Activated naive CD4-positive, alpha-beta T cell treated with anti-CD3 and anti-CD28 coated beads, Interleukin-2, amount 50 U/mL, for 16 hours (primary cell): ENCODE measurements around the gene MEMO1.
"Not testable (repeated sequence)": the region's sequence is repeated elsewhere in the genome, so short reads cannot be mapped to it uniquely, and the experiment has no call there.

Source experiments
- DNase-seq: peaks from one replicate; pipeline ENCODE4 v3.0.0-alpha.2; 2020

Gene MEMO1

GRCh38 chr2:32010670-32011484 lies at the start of gene MEMO1:
MEMO1 (minus strand) TSS chr2:32011008; CDS start chr2:32010247, 761 bp downstream.
- DNase-seq = peak; percentile 96

DNA sequence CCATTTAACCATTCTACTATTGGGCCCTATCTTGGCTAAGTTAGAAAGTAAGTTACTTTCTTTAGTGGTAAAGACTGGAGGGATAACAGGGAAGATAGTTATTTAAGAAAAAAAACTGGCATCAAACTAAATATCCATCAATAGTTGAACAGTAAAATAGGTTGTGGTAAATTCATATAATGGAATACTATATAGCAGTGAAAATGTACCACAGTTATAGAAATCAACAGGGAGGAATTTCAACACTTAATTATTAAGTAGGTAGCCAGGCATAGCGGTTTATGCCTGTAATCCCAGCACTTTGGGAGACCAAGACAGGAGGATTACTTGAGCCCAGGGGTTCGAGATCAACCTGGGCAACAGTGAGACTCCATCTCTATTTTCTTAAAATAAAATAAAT lies 49.5 kb upstream of the MEMO1 start:
- no peak for DNase-seq

- no peak for DNase-seq
These were observed 47.3 kb upstream of the MEMO1 start for GRCh38 chr2:32058130-32058529.

DNA sequence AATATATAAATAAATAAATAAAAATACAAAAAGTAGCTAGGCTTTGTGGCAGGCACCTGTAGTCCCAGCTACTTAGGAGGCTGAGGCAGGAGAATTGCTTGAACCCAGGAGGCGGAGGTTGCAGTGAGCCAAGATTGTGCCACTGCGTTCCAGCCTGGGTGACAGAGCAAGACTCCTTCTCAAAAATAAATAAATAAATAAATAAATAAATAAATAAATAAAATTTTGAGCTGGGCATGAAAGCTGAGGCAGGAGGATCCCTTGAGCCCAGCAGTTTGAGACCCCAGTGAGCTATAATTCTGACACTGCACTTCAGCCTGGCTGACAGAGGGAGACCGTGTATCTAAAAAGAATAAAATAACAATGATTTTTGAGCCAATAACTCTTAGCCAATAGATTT lies 43.8 kb upstream of the MEMO1 start:
- DNase-seq = not testable (repeated sequence)

DNA sequence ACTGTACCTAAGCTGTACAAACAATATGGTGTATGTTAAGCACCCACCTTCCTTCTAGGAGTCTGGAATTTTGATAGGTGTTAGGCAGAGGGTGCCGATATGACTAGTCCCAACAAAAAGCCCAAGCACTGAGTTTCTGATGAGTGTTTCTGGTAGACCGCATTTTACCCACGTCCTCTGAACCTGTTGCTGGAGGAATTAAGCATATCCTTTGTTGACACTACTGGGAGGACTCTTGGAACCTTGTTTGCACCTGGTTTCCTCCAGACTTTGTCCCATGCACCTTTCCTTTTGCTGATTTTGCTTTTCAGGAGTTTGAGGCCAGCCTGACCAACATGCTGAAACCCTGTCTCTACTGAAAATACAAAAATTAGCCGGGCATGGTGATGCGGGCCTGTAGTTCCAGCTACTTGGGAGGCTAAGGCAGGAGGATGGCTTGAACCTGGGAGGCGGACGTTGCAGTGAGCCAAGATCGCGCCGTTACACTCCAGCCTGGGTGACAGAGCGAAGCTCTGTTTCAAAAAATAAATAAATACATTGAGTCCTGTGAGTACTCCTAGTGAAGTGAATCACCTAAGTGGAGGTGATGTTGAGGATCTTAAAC lies 41.1 kb upstream of the MEMO1 start:
- DNase-seq = no peak

GRCh38 chr2:32043561-32043960 lies 32.8 kb upstream of the MEMO1 start:
- DNase-seq = no peak

DNA sequence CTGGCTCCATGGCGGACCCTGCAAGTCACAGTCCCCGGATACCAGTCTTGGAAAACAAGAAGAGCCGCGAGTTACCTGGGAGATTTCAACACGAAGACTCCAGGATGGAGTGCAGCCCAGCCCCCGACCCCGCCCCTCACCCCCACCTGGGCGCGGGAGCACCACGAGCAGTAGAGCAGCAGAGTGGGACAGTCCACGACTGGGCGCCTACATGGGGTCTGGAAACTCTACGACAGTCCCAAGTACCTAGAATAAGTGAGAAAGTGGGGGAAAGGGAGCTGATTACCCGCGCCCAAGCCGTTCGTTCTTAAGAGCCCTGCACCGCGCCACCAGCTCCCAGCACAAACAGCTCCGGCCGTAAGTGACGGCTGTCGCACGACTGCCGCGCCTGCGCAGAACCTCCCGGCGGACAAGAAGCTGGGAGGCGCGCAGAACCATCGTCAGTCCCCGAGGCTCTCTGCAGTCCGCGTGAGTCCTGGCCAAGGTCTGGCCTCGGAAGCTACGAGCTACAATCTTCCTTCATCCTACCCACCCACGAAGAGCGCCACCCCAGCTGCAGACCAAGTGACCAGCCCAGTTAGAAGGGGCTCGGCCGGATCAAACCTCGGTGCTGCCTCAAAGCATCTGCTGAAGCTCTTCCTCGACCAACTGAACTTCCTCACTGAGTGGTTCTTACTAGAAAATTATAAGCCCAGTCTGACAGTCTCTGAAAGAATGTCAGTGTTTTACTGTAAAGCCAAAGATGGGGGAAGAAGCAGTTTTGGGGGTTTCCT lies 28.8 kb upstream of the MEMO1 start, which contains the start of gene DPY30:
Gene DPY30, minus strand, starts transcription at position 359 of the 773 bp plus-strand sequence. Its CDS starts 349 bp downstream, at position 10.
- DNase-seq = peak; percentile 91

DNA sequence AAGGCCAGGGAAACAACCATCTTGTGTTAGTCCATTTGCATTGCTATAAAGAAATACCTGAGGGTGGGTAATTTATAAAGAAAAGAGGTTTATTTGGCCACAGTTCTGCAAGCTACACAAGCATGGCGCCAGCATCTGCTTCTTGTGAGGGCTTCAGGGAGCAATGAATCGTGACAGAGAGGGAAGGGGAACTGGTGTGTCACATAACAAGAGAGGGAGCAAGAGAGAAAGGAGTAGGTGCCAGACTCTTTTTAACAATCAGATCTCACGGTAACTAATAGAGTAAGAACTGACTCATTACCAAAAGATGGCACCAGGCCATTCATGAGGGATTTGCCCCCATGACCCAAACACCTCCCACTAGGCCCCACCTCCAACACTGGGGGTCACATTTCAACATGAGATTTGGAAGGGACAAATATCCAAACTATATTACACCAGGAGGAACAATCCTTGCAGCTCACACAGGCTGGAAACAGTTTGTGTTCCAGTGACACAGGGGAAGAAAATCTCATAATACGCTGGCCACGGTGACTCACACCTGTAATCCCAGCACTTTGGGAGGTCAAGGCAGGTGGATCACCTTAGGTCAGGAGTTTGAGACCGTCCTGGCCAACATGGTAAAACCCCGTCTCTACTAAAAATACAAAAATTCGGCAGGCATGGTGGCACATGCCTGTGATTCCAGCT lies 23.5 kb upstream of the MEMO1 start:
- not testable (repeated sequence) for DNase-seq

DNA sequence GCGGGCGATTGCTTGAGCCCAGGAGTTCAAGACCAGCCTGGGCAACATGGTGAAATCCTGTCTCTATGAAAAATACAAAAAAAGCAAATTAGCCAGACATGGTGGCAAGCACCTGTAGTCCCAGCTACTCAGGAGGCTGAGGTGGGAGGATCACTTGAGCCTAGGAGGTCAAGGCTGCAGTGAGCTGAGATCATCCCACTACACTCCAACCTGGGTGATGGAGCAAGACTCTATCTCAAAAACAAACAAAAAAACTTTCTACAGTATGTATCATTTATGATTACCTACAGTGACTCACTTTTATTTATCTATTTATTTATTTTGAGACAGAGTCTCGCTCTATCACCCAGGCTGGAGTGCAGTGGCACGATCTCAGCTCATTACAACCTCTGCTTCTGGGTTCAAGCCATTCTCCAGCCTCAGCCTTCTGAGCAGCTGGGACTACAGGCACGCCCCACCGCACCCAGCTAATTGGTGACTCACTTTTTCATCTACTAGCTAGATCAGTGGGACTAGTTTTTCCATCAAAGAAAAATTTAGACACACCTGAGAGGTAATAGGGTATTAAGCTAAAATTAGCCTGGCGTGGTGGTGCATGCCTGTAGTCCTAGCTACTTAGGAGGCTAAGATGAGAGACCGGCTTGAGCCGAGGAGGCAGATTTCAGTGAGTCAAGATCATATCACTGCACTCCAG lies 8.1 kb upstream of the MEMO1 start:
- DNase-seq = not testable (repeated sequence)

DNA sequence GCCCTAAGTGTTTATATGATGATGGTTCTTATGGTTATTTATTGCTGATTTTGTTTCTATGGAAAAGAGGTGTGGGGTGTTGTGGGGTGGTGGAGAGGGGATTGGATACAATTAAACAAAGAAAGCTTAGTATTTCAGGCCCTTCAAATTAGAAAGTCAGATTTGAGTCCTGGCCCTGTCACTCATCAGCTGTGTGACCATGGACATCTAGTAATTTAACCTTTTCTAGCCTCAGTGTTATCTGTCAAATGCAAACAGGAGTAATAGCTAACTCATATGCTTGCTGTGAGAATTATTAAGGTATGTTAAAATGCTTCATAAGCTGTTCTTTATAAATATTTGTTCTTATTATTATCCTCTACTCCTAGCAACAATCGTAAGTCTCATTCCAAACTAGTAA lies 2.1 kb upstream of the MEMO1 start:
- DNase-seq = no peak

GRCh38 chr2:32011485-32011960 lies 715 bp upstream of the MEMO1 start:
- no peak for DNase-seq

- DNase-seq = peak; percentile 70
These were observed 533 bp downstream of the MEMO1 start for GRCh38 chr2:32010280-32010669.

DNA sequence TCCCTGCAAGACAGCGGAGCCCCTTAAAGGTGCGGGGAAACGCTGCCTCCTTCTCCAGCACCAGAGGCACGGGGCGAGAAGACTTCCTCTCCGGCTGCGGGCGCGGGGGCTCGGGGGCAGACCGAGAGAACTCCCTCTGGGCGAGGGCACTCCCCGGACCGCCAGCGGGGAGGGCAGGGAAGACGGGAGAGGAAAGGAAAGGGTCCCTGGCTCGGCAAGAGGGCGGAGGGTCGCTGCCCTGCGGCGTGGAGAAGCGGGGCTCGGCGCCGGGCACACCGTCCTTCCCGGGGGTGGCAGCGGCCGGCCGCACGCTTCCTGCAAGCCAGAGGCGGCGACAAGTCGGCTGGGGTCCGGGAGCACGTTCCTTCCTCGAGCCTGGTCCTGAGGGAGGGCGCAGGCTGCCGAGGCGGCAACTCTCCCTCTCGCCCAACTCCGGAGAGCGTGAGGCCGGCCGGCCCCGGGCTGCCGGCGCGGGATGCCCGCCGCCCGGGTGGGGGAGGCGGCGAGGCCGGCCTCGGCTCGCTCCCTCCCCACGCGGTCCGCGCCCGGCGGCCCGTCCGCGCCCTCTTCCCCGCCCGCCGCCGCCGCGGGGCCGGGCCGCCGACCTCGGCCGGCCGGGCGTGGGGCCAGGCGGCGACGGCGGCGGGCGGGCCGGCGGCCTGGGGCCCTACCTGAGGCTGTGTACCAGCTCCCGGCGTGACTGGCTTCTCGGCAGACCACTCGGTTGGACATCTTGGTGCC lies 1.1 kb downstream of the MEMO1 start:
- peak; percentile 41 for DNase-seq

GRCh38 chr2:32008805-32009515 lies 1.8 kb downstream of the MEMO1 start:
- peak; percentile 15 for DNase-seq

DNA sequence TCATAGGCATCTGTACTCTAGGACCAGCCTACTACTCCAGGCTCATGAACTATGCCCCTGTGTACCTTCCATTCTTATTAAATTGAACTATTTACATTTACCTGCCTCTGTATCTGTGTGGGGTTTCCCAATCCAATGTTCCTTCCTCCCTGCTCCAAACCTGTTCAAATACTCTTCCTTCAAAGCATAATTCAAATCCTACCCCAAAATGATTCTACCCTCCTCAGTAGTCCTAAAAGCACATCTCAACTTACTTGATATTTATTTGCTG lies 3.8 kb downstream of the MEMO1 start:
- DNase-seq = no peak

DNA sequence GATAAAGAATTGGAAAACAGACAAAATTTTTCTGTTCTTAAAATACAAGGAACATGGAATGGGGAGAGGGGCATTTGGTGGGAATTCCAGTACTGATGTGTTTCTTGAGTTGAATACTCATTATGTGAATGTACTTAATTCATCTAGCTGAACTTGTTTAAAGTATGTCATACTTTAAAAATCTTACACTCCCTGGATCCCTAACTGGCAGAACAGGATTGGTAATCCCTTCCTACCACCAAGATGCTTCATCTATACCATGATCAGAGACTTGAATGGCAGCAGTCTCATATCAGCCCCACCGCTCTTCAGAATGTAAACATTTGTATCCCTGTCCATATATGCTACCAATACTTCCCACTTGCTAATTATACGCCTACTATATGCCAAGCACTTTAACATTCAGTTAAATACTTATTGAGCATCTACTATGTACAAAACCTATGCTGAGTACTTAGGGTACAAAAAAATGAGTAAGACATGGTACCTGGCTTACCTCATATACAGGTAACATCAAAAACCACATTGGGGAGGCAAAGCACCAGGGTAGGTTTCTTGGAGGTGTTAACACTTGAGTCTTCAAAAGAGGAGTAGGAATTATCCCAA lies 5.3 kb downstream of the MEMO1 start:
- no peak for DNase-seq

DNA sequence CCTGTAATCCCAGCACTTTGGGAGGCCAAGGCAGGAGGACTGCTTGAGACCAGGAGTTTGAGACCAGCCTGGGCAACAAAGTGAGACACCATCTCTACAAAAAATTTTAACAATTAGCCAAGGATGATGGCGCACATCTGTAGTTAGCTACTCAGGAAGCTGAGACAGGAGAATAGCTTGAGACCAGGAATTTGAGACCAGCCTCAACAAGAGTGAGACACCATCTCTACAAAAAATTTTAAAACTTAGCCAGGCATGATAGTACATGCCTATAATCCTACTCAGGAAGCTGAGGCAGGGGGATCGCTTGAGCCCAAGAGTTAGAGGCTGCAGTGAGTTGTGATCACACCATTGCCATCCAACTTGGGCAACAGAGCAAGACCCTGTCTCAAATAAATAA lies 7.0 kb downstream of the MEMO1 start:
- no peak for DNase-seq

DNA sequence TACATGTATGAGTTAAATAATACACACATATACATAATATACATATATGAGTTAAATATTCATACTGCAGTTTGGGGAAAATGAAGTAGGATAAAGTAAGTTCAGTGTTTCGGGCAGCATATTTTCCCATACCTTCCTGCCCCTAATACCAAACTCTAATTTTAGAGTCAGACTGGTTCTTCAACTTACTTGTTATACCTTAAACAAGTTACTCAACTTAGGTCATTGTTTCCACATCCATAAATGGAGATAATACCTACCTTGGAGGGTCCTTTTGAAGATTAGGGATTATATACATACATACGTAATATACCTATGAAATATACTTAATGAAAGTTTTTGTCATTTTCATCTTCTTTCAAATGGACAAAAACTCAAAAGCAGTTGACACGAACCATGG lies 8.4 kb downstream of the MEMO1 start:
- DNase-seq = no peak

DNA sequence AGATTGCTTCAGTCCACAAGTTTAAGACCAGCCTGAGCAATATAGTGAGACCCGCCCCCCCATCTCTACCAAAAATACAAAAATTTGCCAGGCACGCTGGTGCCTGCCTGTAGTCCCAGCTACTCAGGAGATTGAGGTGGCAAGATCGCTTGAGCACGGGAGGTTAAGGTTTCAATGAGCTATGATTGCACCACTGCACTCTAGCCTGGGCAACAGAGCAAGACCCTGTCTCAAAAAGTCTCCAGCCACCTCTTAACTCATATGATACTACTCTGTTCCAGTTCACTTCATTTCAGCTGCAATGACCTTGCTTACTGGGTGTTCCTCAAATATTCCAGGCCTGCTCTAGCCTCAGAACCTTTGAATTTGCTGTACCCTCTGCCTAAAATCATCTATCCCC lies 11.4 kb downstream of the MEMO1 start:
- no peak for DNase-seq

DNA sequence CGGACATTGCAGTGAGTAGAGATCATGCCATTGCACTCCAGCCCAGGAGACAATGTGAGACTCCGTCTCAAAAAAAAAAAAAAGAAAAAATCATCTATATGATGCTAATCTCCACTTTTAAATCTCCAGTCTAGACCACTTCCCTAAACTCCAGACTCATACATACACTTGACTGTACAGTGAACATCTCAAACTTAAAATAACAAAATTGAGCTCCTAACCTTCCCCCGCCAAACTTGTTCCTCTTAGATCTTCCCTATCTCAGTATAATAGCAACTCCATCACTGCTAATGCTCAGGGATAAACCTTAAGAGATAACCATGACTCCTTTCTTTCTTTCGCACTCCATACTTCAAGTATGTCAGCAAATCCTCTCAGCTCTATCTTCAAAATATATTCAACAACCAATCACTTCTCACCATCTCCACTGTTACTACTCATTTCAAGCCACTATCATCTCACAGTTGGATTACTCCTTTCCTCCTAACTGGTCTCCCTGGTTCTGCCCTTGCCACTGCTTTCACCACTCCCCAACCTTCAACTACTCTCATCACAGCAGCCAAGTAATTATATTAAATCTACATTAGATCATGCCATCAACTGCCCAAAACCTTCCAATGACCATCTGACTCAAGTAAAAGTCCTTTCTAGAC lies 12.0 kb downstream of the MEMO1 start:
- DNase-seq = no peak
